B cell (primary cell): ENCODE data around the gene TOGARAM1. TPM values are rescaled to one million over a fixed set of nuclear protein-coding genes. Genes with fewer than 3 reads are reported as not detected.
A peak's percentile ranks its signal among the peaks of the same experiment; 100 is the strongest.

ENCODE experiments used
- ATAC-seq: fragments of 200-7000 bp; cut with Tn5 transposase; one replicate; pipeline ENCODE4 v1.10.0; 2021; ENCODE audit warnings: low read depth, mild to moderate bottlenecking, moderate number of reproducible peaks, moderate library complexity
- CTCF ChIA-PET: fragments of 350-600 bp; sonication (Branson Sonifier 250); formaldehyde crosslinking; loops from one replicate; lab custom pipeline; 2021; ENCODE audit warnings: antibody characterized with exemption, inconsistent platforms; lab: Charles Lee
- POLR2A ChIA-PET: fragments of 350-600 bp; sonication (Branson Sonifier 250); formaldehyde crosslinking; loops from one replicate; lab custom pipeline; 2021; ENCODE audit warnings: antibody characterized with exemption; lab: Charles Lee
- DNase-seq: peaks from one replicate; pipeline ENCODE4 v3.0.0; 2013
- H2AFZ ChIP-seq: 2 replicates; pipeline ENCODE4 v1.6.1; 2012; ENCODE audit warnings: mild to moderate bottlenecking, low read depth, low read length; ENCODE audit not compliant: insufficient read depth, poor library complexity, severe bottlenecking
- H3K27ac ChIP-seq, 2 donors: 1 replicate in 1 of 2; 2 replicates in 1 of 2; pipeline ENCODE4 v1.5.1; 2012 to 2013; ENCODE audit warnings: low read length in 2 of 2, mild to moderate bottlenecking in 2 of 2, moderate library complexity in 1 of 2
- H3K27me3 ChIP-seq, 4 experiments: fragments of 200-600 bp in 1 of 4; sonication (generic) in 1 of 4; replicated peaks in 1 of 4; 1 replicate in 2 of 4; 2 replicates in 2 of 4; pipeline versions ENCODE4 v1.6.1 to v1.7.0; 2013 to 2016; ENCODE audit warnings: low read length in 3 of 4, mild to moderate bottlenecking in 2 of 4, mixed read lengths in 1 of 4, moderate library complexity in 1 of 4; ENCODE audit not compliant: insufficient read depth in 4 of 4, control insufficient read depth in 3 of 4; ENCODE audit errors: control extremely low read depth in 1 of 4
- H3K36me3 ChIP-seq, 2 experiments: replicated peaks in 1 of 2; 1 replicate in 1 of 2; 2 replicates in 1 of 2; pipeline versions ENCODE4 v1.6.1 to v1.7.1; 2013; ENCODE audit warnings: low read length in 1 of 2; ENCODE audit not compliant: insufficient read depth in 2 of 2, control insufficient read depth in 1 of 2; ENCODE audit errors: control extremely low read depth in 1 of 2, extremely low read depth in 1 of 2
- H3K4me1 ChIP-seq, 2 donors: fragments of 200-600 bp in 1 of 2; sonication (generic) in 1 of 2; 1 replicate in 1 of 2; 2 replicates in 1 of 2; pipeline versions ENCODE4 v1.5.1 to v1.6.1; 2013 to 2017; ENCODE audit warnings: low read length in 2 of 2; ENCODE audit not compliant: control insufficient read depth in 2 of 2, insufficient read depth in 2 of 2
- H3K4me2 ChIP-seq: replicated peaks from 2 replicates; pipeline ENCODE3; 2012; ENCODE audit warnings: mild to moderate bottlenecking, low read depth, low read length; ENCODE audit not compliant: poor library complexity, severe bottlenecking
- H3K4me3 ChIP-seq, 5 experiments: fragments of 200-600 bp in 1 of 5; sonication (generic) in 1 of 5; 1 replicate in 3 of 5; 2 replicates in 2 of 5; pipeline versions ENCODE4 v1.5.1 to v1.7.0; 2011 to 2016; ENCODE audit warnings: low read length in 4 of 5, mild to moderate bottlenecking in 4 of 5, low read depth in 2 of 5, control low read depth in 1 of 5, moderate library complexity in 1 of 5; ENCODE audit not compliant: insufficient read depth in 1 of 5; ENCODE audit errors: control extremely low read depth in 1 of 5, extremely low read depth in 1 of 5
- H3K79me2 ChIP-seq: fragments of 200-600 bp; sonication (generic); one replicate; pipeline ENCODE4 v1.6.0; 2016; ENCODE audit warnings: low read length; ENCODE audit not compliant: control insufficient read depth, insufficient read depth
- H3K9ac ChIP-seq: fragments of 200-600 bp; sonication (generic); 2 replicates; pipeline ENCODE4 v1.6.1; 2017; ENCODE audit warnings: mild to moderate bottlenecking, low read length, moderate library complexity
- H3K9me3 ChIP-seq, 3 donors: one replicate each; pipeline versions ENCODE4 v1.6.1 to v1.7.1; 2013; ENCODE audit warnings: low read length in 2 of 3; ENCODE audit not compliant: control insufficient read depth in 2 of 3, insufficient read depth in 1 of 3; ENCODE audit errors: control extremely low read depth in 1 of 3
- H4K20me1 ChIP-seq: 2 replicates; pipeline ENCODE4 v1.6.0; 2012; ENCODE audit warnings: mild to moderate bottlenecking, low read length; ENCODE audit not compliant: insufficient read depth, control insufficient read depth, poor library complexity, severe bottlenecking
- H3K27ac Mint-ChIP-seq: one replicate; pipeline ENCODE4 v1.8.0; 2021; ENCODE audit warnings: mixed read lengths
- H3K27me3 Mint-ChIP-seq: one replicate; pipeline ENCODE4 v1.8.0; 2021; ENCODE audit warnings: mixed read lengths
- H3K4me1 Mint-ChIP-seq: one replicate; pipeline ENCODE4 v1.8.0; 2021; ENCODE audit warnings: mixed read lengths
- H3K4me3 Mint-ChIP-seq: one replicate; pipeline ENCODE4 v1.8.0; 2021; ENCODE audit warnings: mixed read lengths
- H3K9me3 Mint-ChIP-seq: one replicate; pipeline ENCODE4 v1.8.0; 2022; ENCODE audit warnings: mixed read lengths; ENCODE audit not compliant: insufficient read depth
- EZH2 ChIP-seq: IDR thresholded peaks from 2 replicates; pipeline ENCODE4 v1.6.1; 2012; ENCODE audit warnings: borderline replicate concordance, low read depth, mild to moderate bottlenecking, moderate library complexity, low read length; ENCODE audit not compliant: insufficient read depth, poor library complexity, severe bottlenecking
- WGBS: methylation state at CpG from one replicate; pipeline ENCODE4 v1.1.5; 2013; ENCODE audit warnings: missing lambda C conversion rate; ENCODE audit not compliant: insufficient coverage; 5-methylcytosine and 5-hydroxymethylcytosine counted together
- intact Hi-C: fragments of 100-400 bp; cut with micrococcal nuclease; formaldehyde crosslinking; loops from one replicate; pipeline ENCODE4 v1.10.0; 2022
- polyA plus RNA-seq: library from polyadenylated mRNA; depleted of rRNA; stranded (reverse); fragments of >200 nt; gene quantifications from 2 replicates; pipeline ENCODE4 v1.2.3, GENCODE V29; 2012
- total RNA-seq, 2 donors: library from RNA; stranded (reverse); fragments of 120-200 nt in 1 of 2; gene quantifications; 1 replicate in 1 of 2; 2 replicates in 1 of 2; pipeline versions ENCODE4 v1.2.3 to v1.2.4, GENCODE V29; 2013 to 2022
- TF ChIP-seq, protein P1 (sequence below): fragments of 200-600 bp; IDR thresholded peaks from one replicate; pipeline ENCODE4 v1.8.0; 2022; ENCODE audit warnings: antibody characterized with exemption, mild to moderate bottlenecking

Gene TOGARAM1
- total and polyA plus RNA-seq, 2 donors (not counting 1 experiment from before 2014, with no cell fraction given): 3.4 to 23.9 TPM

DNA sequence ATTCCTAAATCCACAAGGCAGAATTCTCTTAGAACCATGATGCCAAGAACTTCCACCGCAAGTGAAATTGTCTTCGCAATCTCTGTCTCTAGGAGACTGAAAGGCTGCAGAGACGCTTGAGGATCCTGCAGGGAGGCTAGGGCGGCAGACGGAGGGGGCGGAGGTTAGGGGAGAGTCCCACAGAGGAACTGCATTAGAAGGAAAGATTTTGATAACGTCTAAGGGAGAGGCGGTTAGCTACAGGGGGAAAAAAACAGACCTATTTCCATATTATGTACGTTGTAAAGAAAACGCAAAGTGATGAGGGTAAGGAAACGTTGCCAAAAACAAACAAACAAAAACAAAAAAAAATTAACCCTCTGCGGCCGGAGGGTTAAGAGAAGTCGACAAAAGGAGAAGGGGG lies 838 bp upstream of the TOGARAM1 start:
- H3K9me3 Mint-ChIP-seq: peaks cover 7% of the 10 kb centered on the region
- Histone ChIP-seq H3K27me3 (no peaks in the 10 kb centered on the region), H3K79me2 (peaks cover 95% of the 10 kb centered on the region), H2AFZ (peak overlapping the region; percentile 98), H3K9ac (peak overlapping the region; percentile 96), H3K36me3 (no peaks in the 10 kb centered on the region), H3K9me3 (peaks cover 1 to 15% (median 8%) of the 10 kb centered on the region in 3 donors), H3K27ac (peak overlapping the region; percentile 84 to 93), H4K20me1 (peaks cover 34% of the 10 kb centered on the region), H3K4me3 (peak overlapping the region; percentile 81 to 96 (median 92)), H3K4me1 (peaks cover 35 to 45% of the 10 kb centered on the region in 2 donors), H3K4me2 (peak overlapping the region; percentile 83)
- TF ChIP-seq, protein P1, sequence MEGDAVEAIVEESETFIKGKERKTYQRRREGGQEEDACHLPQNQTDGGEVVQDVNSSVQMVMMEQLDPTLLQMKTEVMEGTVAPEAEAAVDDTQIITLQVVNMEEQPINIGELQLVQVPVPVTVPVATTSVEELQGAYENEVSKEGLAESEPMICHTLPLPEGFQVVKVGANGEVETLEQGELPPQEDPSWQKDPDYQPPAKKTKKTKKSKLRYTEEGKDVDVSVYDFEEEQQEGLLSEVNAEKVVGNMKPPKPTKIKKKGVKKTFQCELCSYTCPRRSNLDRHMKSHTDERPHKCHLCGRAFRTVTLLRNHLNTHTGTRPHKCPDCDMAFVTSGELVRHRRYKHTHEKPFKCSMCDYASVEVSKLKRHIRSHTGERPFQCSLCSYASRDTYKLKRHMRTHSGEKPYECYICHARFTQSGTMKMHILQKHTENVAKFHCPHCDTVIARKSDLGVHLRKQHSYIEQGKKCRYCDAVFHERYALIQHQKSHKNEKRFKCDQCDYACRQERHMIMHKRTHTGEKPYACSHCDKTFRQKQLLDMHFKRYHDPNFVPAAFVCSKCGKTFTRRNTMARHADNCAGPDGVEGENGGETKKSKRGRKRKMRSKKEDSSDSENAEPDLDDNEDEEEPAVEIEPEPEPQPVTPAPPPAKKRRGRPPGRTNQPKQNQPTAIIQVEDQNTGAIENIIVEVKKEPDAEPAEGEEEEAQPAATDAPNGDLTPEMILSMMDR: no peak
- TF ChIP-seq EZH2: no peak
- POLR2A ChIA-PET: interaction anchor here (2.1 to 3.0 kb wide), 4 partner anchors 64 to 291 kb away, joined by 13 to 22 read pairs (median 16); partner anchors contain the start of genes FANCM, FKBP3, MIS18BP1 and PRPF39
- DNase-seq (peak; percentile 73), ATAC-seq (peak; percentile 16)
- CTCF ChIA-PET: interaction anchor here (0.9 to 2.1 kb wide), 6 partner anchors 61 to 307 kb away, joined by 3 to 7 read pairs (median 4); partner anchors contain the start of genes FKBP3 and MIS18BP1
- no peak overlapping the region for H3K4me3 Mint-ChIP-seq
- no peak overlapping the region for H3K27ac Mint-ChIP-seq
- 3% methylated on average over 6 of the region's 14 CpGs for WGBS
- no peaks in the 10 kb centered on the region for H3K27me3 Mint-ChIP-seq
- intact Hi-C loops: loop anchor here (1.0 kb wide), 1 partner anchor 123 kb away; the partner anchor contains the start of gene PRPF39
- peaks cover 42% of the 10 kb centered on the region for H3K4me1 Mint-ChIP-seq

DNA sequence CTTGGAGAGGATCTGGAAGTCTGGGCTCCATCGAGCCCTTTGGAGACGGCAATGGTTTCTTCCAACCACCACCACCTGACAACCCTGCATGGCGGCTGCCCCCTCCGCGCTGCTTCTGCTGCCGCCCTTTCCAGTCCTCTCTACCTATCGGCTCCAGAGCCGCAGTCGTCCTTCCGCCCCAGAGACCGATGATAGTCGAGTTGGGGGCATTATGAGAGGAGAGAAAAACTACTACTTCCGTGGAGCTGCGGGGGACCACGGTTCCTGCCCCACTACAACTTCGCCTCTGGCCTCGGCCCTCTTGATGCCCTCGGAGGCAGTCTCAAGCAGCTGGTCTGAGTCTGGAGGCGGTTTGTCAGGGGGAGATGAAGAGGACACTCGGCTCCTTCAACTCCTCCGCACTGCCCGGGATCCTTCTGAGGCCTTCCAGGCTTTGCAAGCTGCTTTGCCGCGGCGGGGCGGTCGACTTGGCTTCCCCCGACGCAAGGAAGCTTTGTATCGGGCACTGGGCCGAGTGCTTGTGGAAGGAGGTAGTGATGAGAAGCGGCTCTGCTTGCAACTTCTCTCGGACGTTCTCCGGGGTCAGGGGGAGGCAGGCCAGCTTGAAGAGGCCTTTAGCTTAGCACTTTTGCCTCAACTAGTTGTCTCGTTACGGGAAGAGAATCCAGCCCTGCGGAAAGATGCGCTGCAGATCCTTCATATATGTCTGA lies 499 bp downstream of the TOGARAM1 start:
- Histone ChIP-seq H3K27ac (peak overlapping the region; percentile 84 to 93), H3K79me2 (peaks cover 95% of the 10 kb centered on the region), H3K4me3 (peak overlapping the region; percentile 81 to 96 (median 92)), H3K9me3 (peaks cover 1 to 15% (median 8%) of the 10 kb centered on the region in 3 donors), H3K9ac (peak overlapping the region; percentile 96), H3K36me3 (no peaks in the 10 kb centered on the region), H3K4me2 (peak overlapping the region; percentile 98), H3K4me1 (peaks cover 43 to 54% of the 10 kb centered on the region in 2 donors), H3K27me3 (no peaks in the 10 kb centered on the region), H4K20me1 (peaks cover 23% of the 10 kb centered on the region), H2AFZ (peak overlapping the region; percentile 98)
- H3K9me3 Mint-ChIP-seq: peaks cover 7% of the 10 kb centered on the region
- CTCF ChIA-PET: interaction anchor here (0.9 to 2.1 kb wide), 5 partner anchors 63 to 306 kb away, joined by 3 to 7 read pairs (median 5); partner anchors contain the start of genes FKBP3 and MIS18BP1
- H3K27me3 Mint-ChIP-seq: no peaks in the 10 kb centered on the region
- H3K4me1 Mint-ChIP-seq: peaks cover 49% of the 10 kb centered on the region
- TF ChIP-seq, protein P1: no peak
- no peak for TF ChIP-seq EZH2
- H3K27ac Mint-ChIP-seq: no peak overlapping the region
- DNase-seq (no peak), ATAC-seq (peak; percentile 34)
- no peak overlapping the region for H3K4me3 Mint-ChIP-seq
- intact Hi-C loops: loop anchor here (1.0 kb wide), 3 partner anchors 65 to 291 kb away; partner anchors contain the start of genes FKBP3 and MIS18BP1
- WGBS: 5% methylated on average over 29 of the region's 39 CpGs
- POLR2A ChIA-PET: interaction anchor here (0.5 to 3.0 kb wide), 5 partner anchors 65 to 290 kb away, joined by 5 to 22 read pairs (median 15); partner anchors contain the start of genes FANCM, FKBP3, MIS18BP1 and PRPF39
